ENCODE data around the gene LGALS3BP. TPM values are rescaled to one million over a fixed set of nuclear protein-coding genes. Genes with fewer than 3 reads are reported as not detected.

The LGALS3BP gene
- total RNA-seq, 1 donor from 2014 or later, result 12.6 TPM

- H3K27me3 Mint-ChIP-seq (ENCODE audit: unreplicated experiment), result peaks cover 7% of the 10 kb centered on the region
- no peak overlapping the region for H3K27ac Mint-ChIP-seq (ENCODE audit: unreplicated experiment)
- no peaks in the 10 kb centered on the region for H3K9me3 Mint-ChIP-seq (ENCODE audit: unreplicated experiment)
- no peak overlapping the region for H3K4me3 Mint-ChIP-seq (ENCODE audit: unreplicated experiment)
- TF ChIP-seq CTCF (IDR thresholded peaks at IDR 0.05; ENCODE audit: unreplicated experiment), result no peak
- H3K4me1 Mint-ChIP-seq (ENCODE audit: unreplicated experiment), result peaks cover 4% of the 10 kb centered on the region
- DNase-seq (ENCODE audit: low spot score), result no peak
- H3K36me3 Mint-ChIP-seq (ENCODE audit: low read depth, unreplicated experiment), result no peaks in the 10 kb centered on the region
Observed at GRCh38 chr17:79018370-79018695, 38.6 kb upstream of the LGALS3BP start.

- no peak for DNase-seq (ENCODE audit: low spot score)
- H3K36me3 Mint-ChIP-seq (ENCODE audit: low read depth, unreplicated experiment), result peaks cover 3% of the 10 kb centered on the region
- H3K4me3 Mint-ChIP-seq (ENCODE audit: unreplicated experiment), result no peak overlapping the region
- H3K9me3 Mint-ChIP-seq (ENCODE audit: unreplicated experiment), result no peaks in the 10 kb centered on the region
- peaks cover 1% of the 10 kb centered on the region for H3K4me1 Mint-ChIP-seq (ENCODE audit: unreplicated experiment)
- H3K27me3 Mint-ChIP-seq (ENCODE audit: unreplicated experiment), result peaks cover 2% of the 10 kb centered on the region
- TF ChIP-seq CTCF (IDR thresholded peaks at IDR 0.05; ENCODE audit: unreplicated experiment), result no peak
- H3K27ac Mint-ChIP-seq (ENCODE audit: unreplicated experiment), result no peak overlapping the region
Observed at GRCh38 chr17:79017546-79018369, 38.0 kb upstream of the LGALS3BP start.

GRCh38 chr17:79014158-79014758 lies 34.5 kb upstream of the LGALS3BP start:
- H3K36me3 Mint-ChIP-seq (ENCODE audit: low read depth, unreplicated experiment), result peaks cover 4% of the 10 kb centered on the region
- no peak for DNase-seq (ENCODE audit: low spot score)
- peaks cover 3% of the 10 kb centered on the region for H3K27me3 Mint-ChIP-seq (ENCODE audit: unreplicated experiment)
- no peak overlapping the region for H3K4me3 Mint-ChIP-seq (ENCODE audit: unreplicated experiment)
- peaks cover 7% of the 10 kb centered on the region for H3K4me1 Mint-ChIP-seq (ENCODE audit: unreplicated experiment)
- no peak overlapping the region for H3K27ac Mint-ChIP-seq (ENCODE audit: unreplicated experiment)
- H3K9me3 Mint-ChIP-seq (ENCODE audit: unreplicated experiment), result no peaks in the 10 kb centered on the region
- TF ChIP-seq CTCF (IDR thresholded peaks at IDR 0.05; ENCODE audit: unreplicated experiment), result no peak

- no peak overlapping the region for H3K4me3 Mint-ChIP-seq (ENCODE audit: unreplicated experiment)
- H3K36me3 Mint-ChIP-seq (ENCODE audit: low read depth, unreplicated experiment), result peaks cover 10% of the 10 kb centered on the region
- no peak for TF ChIP-seq CTCF (IDR thresholded peaks at IDR 0.05; ENCODE audit: unreplicated experiment)
- peaks cover 15% of the 10 kb centered on the region for H3K4me1 Mint-ChIP-seq (ENCODE audit: unreplicated experiment)
- no peaks in the 10 kb centered on the region for H3K9me3 Mint-ChIP-seq (ENCODE audit: unreplicated experiment)
- H3K27ac Mint-ChIP-seq (ENCODE audit: unreplicated experiment), result no peak overlapping the region
- peaks cover 7% of the 10 kb centered on the region for H3K27me3 Mint-ChIP-seq (ENCODE audit: unreplicated experiment)
- DNase-seq (ENCODE audit: low spot score), result no peak
Observed at GRCh38 chr17:79012563-79013134, 32.9 kb upstream of the LGALS3BP start.
